NCI-H748 (cell line): ENCODE measurements around the gene HPSE2.
"Not testable (repeated sequence)": the region's sequence is repeated elsewhere in the genome, so short reads cannot be mapped to it uniquely, and the experiment has no call there.

Source experiments
- DNase-seq: peaks from one replicate; lab custom pipeline; 2025; ENCODE audit not compliant: unreplicated experiment; lab: John Stamatoyannopoulos, UW

Gene HPSE2

GRCh38 chr10:98577168-98577567, 658.5 kb downstream of the HPSE2 start:
- peak; percentile 25 for DNase-seq

- no peak for DNase-seq
These were observed 659.6 kb downstream of the HPSE2 start for GRCh38 chr10:98576096-98576495.

DNA sequence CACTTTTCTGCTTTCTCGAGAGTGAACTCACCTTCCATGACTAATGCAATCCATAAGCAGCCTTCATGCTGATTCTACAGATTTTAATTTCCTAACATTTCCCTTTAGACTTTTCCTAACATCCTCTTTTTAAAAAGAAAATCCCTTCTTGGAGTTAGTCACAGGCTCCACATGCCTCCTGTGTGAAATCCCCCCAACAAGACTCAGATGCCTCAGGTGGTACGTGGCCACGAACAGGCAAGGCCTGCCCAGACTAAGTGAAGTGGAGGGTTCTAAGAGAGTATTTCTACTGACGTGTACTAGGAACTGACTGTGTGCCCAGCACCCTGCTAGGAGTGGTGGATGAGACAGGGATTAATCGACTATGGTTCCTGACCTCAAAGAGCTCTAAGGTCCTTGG, 663.1 kb downstream of the HPSE2 start:
- DNase-seq: no peak

DNA sequence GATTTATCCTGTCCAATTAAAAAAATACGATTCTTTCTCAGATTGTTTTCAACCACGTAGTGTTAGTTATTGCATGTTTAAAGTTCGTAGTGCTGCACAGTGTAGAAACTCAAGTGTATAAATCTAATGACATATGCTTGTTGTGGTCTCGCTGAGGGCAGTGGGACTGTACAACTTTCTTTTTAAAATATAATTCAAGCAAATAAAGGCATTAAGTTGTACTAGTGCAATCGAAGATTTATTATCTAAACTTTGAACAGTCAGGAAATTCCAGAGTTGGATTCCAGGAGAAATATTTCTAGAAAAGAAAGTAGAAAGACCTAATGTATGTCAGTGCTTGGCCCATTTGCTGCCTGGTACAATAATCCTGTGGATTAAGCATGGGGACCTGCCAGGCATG, 664.8 kb downstream of the HPSE2 start:
- no peak for DNase-seq

DNA sequence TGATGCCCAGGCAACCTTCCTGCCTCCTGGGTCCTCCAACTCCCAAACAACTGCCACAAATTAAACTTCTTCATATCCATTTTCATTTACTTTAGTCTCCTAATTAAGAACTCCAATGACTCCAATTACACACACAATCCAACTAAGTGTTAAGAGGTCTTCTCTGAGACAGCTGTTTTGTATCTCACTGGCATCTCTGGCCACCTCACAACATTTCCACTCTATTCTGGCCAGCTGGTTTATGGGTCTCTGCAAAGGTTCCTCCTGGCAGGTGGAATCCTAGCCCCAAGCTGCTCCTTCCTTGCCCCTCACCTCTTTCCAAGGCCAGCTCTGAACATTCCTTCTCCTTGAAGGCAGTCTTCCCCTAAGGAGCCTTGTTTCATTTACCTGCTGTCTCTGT, 665.8 kb downstream of the HPSE2 start:
- no peak for DNase-seq

- no peak for DNase-seq
These were observed 667.1 kb downstream of the HPSE2 start for GRCh38 chr10:98568551-98568950.

GRCh38 chr10:98567391-98568133, 668.1 kb downstream of the HPSE2 start:
- no peak for DNase-seq

GRCh38 chr10:98563811-98564210, 671.8 kb downstream of the HPSE2 start:
- DNase-seq: no peak

- DNase-seq: no peak
These were observed 675.1 kb downstream of the HPSE2 start for GRCh38 chr10:98560565-98560964.

- DNase-seq: no peak
These were observed 679.6 kb downstream of the HPSE2 start for GRCh38 chr10:98556061-98556460.

DNA sequence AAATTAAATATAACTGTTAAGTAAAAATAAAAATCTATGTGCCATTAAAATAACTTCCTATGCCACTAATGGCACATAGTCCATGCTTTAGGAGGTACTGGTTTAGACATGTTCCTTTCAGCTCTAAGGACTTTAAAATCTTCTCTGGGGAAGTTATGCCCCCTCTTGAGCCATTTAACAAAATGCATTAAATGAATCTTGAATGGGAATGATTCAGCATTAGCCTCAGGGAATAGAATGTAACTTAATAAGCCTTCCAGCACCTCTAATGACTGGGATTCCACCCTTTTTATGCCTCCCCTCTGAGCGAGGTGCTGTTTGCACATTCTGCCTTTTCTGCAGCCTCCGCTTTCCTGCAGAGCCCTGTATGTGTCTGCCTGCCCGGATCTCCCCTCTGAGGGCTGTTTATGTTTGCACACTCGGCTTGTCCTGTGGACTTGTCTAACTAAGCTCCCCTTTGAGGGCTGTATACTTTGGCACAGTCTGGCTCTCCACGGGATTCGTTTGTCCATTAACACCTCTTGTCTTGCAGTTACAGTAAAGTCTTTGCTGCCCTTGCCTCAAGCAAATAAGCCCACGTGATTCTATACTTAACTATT, 680.5 kb downstream of the HPSE2 start:
- peak; percentile 88 for DNase-seq

DNA sequence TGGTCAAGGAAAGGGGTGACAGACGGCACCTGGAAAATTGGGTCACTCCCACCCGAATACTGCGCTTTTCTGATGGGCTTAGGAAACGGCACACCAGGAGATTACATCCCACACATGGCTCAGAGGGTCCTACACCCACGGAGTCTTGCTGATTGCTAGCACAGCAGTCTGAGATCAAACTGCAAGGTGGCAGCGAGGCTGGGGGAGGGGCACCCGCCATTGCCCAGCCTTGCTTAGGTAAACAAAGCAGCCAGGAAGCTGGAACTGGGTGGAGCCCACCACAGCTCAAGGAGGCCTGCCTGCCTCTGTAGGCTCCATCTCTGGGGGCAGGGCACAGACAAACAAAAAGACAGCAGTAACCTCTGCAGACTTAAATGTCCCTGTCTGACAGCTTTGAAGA, 694.1 kb downstream of the HPSE2 start:
- not testable (repeated sequence) for DNase-seq

- no peak for DNase-seq
These were observed 696.1 kb downstream of the HPSE2 start for GRCh38 chr10:98539578-98539977.

GRCh38 chr10:98538472-98538871, 697.2 kb downstream of the HPSE2 start:
- DNase-seq: no peak

- no peak for DNase-seq
These were observed 699.1 kb downstream of the HPSE2 start for GRCh38 chr10:98536551-98536950.

DNA sequence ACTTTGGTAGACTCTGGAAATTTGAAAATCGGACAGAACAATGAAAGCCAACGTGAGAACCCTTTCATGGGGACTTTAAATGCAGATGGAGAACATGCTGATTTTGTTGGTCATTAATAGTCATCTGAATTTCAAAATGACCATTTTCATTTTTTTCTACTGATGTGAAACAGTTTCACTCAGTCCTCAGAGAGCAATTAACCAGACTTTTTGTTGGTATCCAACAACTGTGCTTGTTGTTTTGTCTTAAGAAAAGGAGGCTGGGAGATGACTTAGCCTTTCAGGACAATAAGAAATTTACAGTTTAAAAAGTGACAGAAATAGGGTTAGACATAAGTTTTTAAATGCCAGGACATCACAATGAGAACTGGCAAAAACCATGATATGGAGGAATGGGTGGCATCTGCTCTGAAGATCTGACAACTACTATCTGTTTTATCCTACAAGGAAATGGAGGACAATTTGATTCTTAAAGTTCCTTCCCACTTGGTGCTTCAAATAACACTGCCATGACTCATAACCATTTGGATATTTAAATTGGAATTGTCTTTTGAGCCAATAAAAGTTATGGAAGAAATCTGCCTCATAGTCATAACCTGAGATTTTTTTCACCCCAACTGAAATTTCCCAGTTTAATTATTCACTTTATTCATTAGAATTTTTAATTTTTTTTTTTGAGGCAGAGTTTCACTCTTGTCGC, 701.8 kb downstream of the HPSE2 start:
- no peak for DNase-seq

DNA sequence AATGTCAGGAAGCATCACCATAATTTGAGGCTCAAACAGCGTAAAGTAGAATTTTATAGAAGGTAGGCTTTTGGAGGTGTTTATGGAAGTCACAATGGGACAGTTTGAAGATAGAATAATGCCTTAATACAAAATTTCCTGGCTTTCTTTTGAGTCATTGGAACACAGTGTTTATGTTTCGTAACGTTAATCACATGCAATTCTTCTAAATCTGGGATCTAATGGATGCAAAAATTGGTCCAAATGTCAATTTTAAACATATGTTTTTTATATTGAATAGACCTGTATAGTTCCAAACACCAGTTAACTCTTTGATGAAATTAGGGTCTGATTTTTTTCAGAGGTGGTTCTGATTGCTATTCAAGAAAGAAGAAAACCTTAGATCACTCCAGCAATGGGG, 702.4 kb downstream of the HPSE2 start:
- no peak for DNase-seq

GRCh38 chr10:98528805-98529183, 706.9 kb downstream of the HPSE2 start:
- DNase-seq: no peak

- no peak for DNase-seq
These were observed 707.4 kb downstream of the HPSE2 start for GRCh38 chr10:98528166-98528804.

DNA sequence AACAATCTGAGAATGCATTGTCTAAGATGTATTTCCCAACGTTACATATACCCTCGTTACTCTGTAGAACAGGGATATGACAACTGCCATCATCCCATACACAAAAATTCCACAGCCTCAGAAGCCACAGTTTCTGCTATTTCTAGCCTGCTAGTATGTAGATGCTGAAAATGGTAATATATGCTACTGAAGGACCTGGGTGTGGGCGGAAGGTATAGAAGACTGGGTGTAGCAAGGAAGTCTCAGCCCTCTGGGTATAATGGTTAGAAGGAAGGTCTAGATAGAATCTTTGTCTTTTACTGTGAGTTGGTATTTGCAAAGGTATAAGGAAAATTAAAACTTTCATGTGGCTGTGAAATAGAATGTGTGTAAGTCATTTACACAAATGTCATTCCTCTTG, 709.7 kb downstream of the HPSE2 start:
- DNase-seq: no peak

- no peak for DNase-seq
These were observed 711.5 kb downstream of the HPSE2 start for GRCh38 chr10:98524124-98524523.

DNA sequence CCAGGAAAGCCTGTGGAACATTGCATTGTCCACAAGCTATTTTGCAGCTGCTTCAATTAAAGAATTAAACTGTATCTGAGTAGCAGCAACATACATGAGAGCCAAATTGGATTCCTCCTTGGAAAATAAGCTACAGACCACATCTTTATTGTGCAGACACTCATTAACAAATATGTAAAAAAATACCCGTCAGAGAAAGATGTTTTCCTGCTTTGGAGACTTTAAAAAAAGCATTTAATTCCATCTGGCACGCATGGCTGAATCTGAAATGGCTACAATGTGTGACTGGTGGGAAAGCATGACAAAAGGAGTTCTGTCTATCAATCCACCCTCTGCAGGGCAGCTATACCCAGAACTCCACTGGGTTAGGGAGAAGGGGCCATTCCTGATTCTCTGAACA, 715.8 kb downstream of the HPSE2 start:
- DNase-seq: no peak
